ENCODE results near the gene LINC01488. TPM values are rescaled to one million over a fixed set of nuclear protein-coding genes. Genes with fewer than 3 reads are reported as not detected.

The LINC01488 gene
- total RNA-seq, 1 donor from 2014 or later = not detected

DNA sequence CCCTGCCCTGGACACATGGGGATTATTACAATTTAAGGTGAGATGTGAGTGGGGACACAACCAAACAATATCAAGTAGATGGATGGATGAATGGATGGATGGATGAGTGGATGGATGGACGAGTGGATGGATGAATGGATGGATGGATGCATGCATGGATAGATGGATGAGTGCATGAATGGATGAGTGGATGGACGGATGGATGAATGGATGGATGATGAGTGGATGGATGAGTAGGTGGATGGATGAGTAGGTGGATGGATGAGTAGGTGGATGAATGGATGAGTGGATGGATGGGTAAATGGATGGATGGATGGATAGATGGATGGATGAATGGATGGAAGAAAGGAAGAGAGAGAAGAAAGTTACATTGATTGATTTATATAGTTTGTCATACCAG, 859 bp downstream of the LINC01488 start:
- Mint-ChIP-seq H3K27me3 (ENCODE audit: low read depth, unreplicated experiment) (peaks cover 49% of the 10 kb centered on the region), H3K27ac (ENCODE audit: unreplicated experiment) (no peak overlapping the region), H3K36me3 (ENCODE audit: low read depth, unreplicated experiment) (no peaks in the 10 kb centered on the region), H3K4me1 (ENCODE audit: low read depth, unreplicated experiment) (peaks cover 6% of the 10 kb centered on the region), H3K9me3 (ENCODE audit: unreplicated experiment) (no peaks in the 10 kb centered on the region), H3K4me3 (ENCODE audit: unreplicated experiment) (no peak overlapping the region)
- H3K27ac ChIP-seq (ENCODE audit: low read depth, low read length) = no peak overlapping the region
- H2AFZ ChIP-seq (ENCODE audit: low read depth, low read length) = no peak overlapping the region
- no peaks in the 10 kb centered on the region for H4K20me1 ChIP-seq (ENCODE audit: insufficient read depth, low read length)
- no peak overlapping the region for H3K9ac ChIP-seq (ENCODE audit: low read length)
- H3K4me3 ChIP-seq (ENCODE audit: insufficient read depth, low read depth, low read length) = no peak overlapping the region
- FAIRE-seq = no peak
- TF ChIP-seq CTCF (IDR thresholded peaks at IDR 0.05; ENCODE audit: insufficient read depth, low read depth, low read length) (no peak), EZH2 (IDR thresholded peaks at IDR 0.05; ENCODE audit: insufficient read depth, low read length) (no peak)
- DNase-seq (ENCODE audit: low read depth) = no peak
- no peaks in the 10 kb centered on the region for H3K36me3 ChIP-seq (ENCODE audit: insufficient read depth, low read length)
- peaks cover 5% of the 10 kb centered on the region for H3K9me3 ChIP-seq (ENCODE audit: insufficient read depth, low read depth, low read length)
- H3K4me1 ChIP-seq (ENCODE audit: insufficient read depth, low read length) = peaks cover 10% of the 10 kb centered on the region
- peaks cover 3% of the 10 kb centered on the region for H3K27me3 ChIP-seq (ENCODE audit: insufficient read depth, low read length)
- H3K4me2 ChIP-seq (ENCODE audit: low read length) = no peak overlapping the region
- no peaks in the 10 kb centered on the region for H3K79me2 ChIP-seq (ENCODE audit: insufficient read depth, low read length)

GRCh38 chr11:69483170-69483569, 1.7 kb downstream of the LINC01488 start:
- H3K9me3 ChIP-seq (ENCODE audit: insufficient read depth, low read depth, low read length) = peaks cover 5% of the 10 kb centered on the region
- no peaks in the 10 kb centered on the region for H3K79me2 ChIP-seq (ENCODE audit: insufficient read depth, low read length)
- H3K4me2 ChIP-seq (ENCODE audit: low read length) = no peak overlapping the region
- H3K4me3 ChIP-seq (ENCODE audit: insufficient read depth, low read depth, low read length) = no peak overlapping the region
- FAIRE-seq = no peak
- H4K20me1 ChIP-seq (ENCODE audit: insufficient read depth, low read length) = no peaks in the 10 kb centered on the region
- H3K27me3 ChIP-seq (ENCODE audit: insufficient read depth, low read length) = peaks cover 3% of the 10 kb centered on the region
- TF ChIP-seq EZH2 (IDR thresholded peaks at IDR 0.05; ENCODE audit: insufficient read depth, low read length) (no peak), CTCF (IDR thresholded peaks at IDR 0.05; ENCODE audit: insufficient read depth, low read depth, low read length) (no peak)
- H3K4me1 Mint-ChIP-seq (ENCODE audit: low read depth, unreplicated experiment) = peaks cover 6% of the 10 kb centered on the region
- no peak overlapping the region for H2AFZ ChIP-seq (ENCODE audit: low read depth, low read length)
- H3K27me3 Mint-ChIP-seq (ENCODE audit: low read depth, unreplicated experiment) = peaks cover 43% of the 10 kb centered on the region
- H3K27ac ChIP-seq (ENCODE audit: low read depth, low read length) = no peak overlapping the region
- H3K36me3 ChIP-seq (ENCODE audit: insufficient read depth, low read length) = no peaks in the 10 kb centered on the region
- peaks cover 10% of the 10 kb centered on the region for H3K4me1 ChIP-seq (ENCODE audit: insufficient read depth, low read length)
- no peaks in the 10 kb centered on the region for H3K36me3 Mint-ChIP-seq (ENCODE audit: low read depth, unreplicated experiment)
- no peak overlapping the region for H3K27ac Mint-ChIP-seq (ENCODE audit: unreplicated experiment)
- no peaks in the 10 kb centered on the region for H3K9me3 Mint-ChIP-seq (ENCODE audit: unreplicated experiment)
- no peak overlapping the region for H3K9ac ChIP-seq (ENCODE audit: low read length)
- no peak for DNase-seq (ENCODE audit: low read depth)
- no peak overlapping the region for H3K4me3 Mint-ChIP-seq (ENCODE audit: unreplicated experiment)

- DNase-seq (ENCODE audit: low read depth) (no peak), FAIRE-seq (no peak)
- H3K9me3 ChIP-seq (ENCODE audit: insufficient read depth, low read depth, low read length) = peaks cover 5% of the 10 kb centered on the region
- Mint-ChIP-seq H3K27me3 (ENCODE audit: low read depth, unreplicated experiment) (peaks cover 36% of the 10 kb centered on the region), H3K4me3 (ENCODE audit: unreplicated experiment) (no peak overlapping the region), H3K27ac (ENCODE audit: unreplicated experiment) (no peak overlapping the region), H3K9me3 (ENCODE audit: unreplicated experiment) (no peaks in the 10 kb centered on the region), H3K4me1 (ENCODE audit: low read depth, unreplicated experiment) (peaks cover 6% of the 10 kb centered on the region), H3K36me3 (ENCODE audit: low read depth, unreplicated experiment) (no peaks in the 10 kb centered on the region)
- H4K20me1 ChIP-seq (ENCODE audit: insufficient read depth, low read length) = no peaks in the 10 kb centered on the region
- H3K36me3 ChIP-seq (ENCODE audit: insufficient read depth, low read length) = no peaks in the 10 kb centered on the region
- H3K9ac ChIP-seq (ENCODE audit: low read length) = no peak overlapping the region
- H3K79me2 ChIP-seq (ENCODE audit: insufficient read depth, low read length) = no peaks in the 10 kb centered on the region
- H3K27me3 ChIP-seq (ENCODE audit: insufficient read depth, low read length) = peaks cover 3% of the 10 kb centered on the region
- H3K4me1 ChIP-seq (ENCODE audit: insufficient read depth, low read length) = peaks cover 10% of the 10 kb centered on the region
- H2AFZ ChIP-seq (ENCODE audit: low read depth, low read length) = no peak overlapping the region
- H3K27ac ChIP-seq (ENCODE audit: low read depth, low read length) = no peak overlapping the region
- TF ChIP-seq CTCF (IDR thresholded peaks at IDR 0.05; ENCODE audit: insufficient read depth, low read depth, low read length) = no peak
- TF ChIP-seq EZH2 (IDR thresholded peaks at IDR 0.05; ENCODE audit: insufficient read depth, low read length) = no peak
- H3K4me2 ChIP-seq (ENCODE audit: low read length) = no peak overlapping the region
- no peak overlapping the region for H3K4me3 ChIP-seq (ENCODE audit: insufficient read depth, low read depth, low read length)
These were observed 2.4 kb downstream of the LINC01488 start for GRCh38 chr11:69483691-69484426.
